HEK293T (cell line): ENCODE results near the gene PCDH9.

ENCODE experiments used
- CTCF ChIA-PET: fragments of 350-600 bp; formaldehyde crosslinking; extraction: SDS; loops from one replicate; lab custom pipeline; 2021; ENCODE audit warnings: antibody characterized with exemption, inconsistent platforms; lab: Yijun Ruan, JAX
- POLR2A ChIA-PET: fragments of 350-600 bp; formaldehyde crosslinking; extraction: SDS; loops from one replicate; lab custom pipeline; 2020; ENCODE audit warnings: antibody characterized with exemption, inconsistent platforms; lab: Yijun Ruan, JAX
- DNase-seq: peaks from one replicate; pipeline ENCODE4 v3.0.0; 2012; ENCODE audit warnings: mixed read lengths; ENCODE audit errors: extremely low spot score
- ARNT ChIP-seq: fragments of 450-650 bp; IDR thresholded peaks from 2 replicates; pipeline ENCODE4 v1.6.1; 2017; ENCODE audit warnings: mild to moderate bottlenecking
- BHLHE40 ChIP-seq: fragments of 450-650 bp; IDR thresholded peaks from 2 replicates; pipeline ENCODE4 v1.6.1; 2016; ENCODE audit warnings: mild to moderate bottlenecking, moderate library complexity, borderline replicate concordance
- CTBP1 ChIP-seq: fragments of 450-650 bp; IDR thresholded peaks from 2 replicates; pipeline ENCODE4 v1.6.1; 2016; ENCODE audit warnings: borderline replicate concordance
- ELF4 ChIP-seq: fragments of 450-650 bp; IDR thresholded peaks from 2 replicates; pipeline ENCODE4 v1.6.1; 2017; ENCODE audit warnings: antibody characterized with exemption
- FOXA1 ChIP-seq: fragments of 450-650 bp; IDR thresholded peaks from 2 replicates; pipeline ENCODE4 v1.6.1; 2016; ENCODE audit warnings: mild to moderate bottlenecking
- FOXK2 ChIP-seq: fragments of 450-650 bp; IDR thresholded peaks from 2 replicates; pipeline ENCODE4 v1.6.1; 2016; ENCODE audit warnings: mild to moderate bottlenecking
- FOXM1 ChIP-seq: fragments of 450-650 bp; IDR thresholded peaks from 2 replicates; pipeline ENCODE4 v1.6.1; 2017; ENCODE audit warnings: mild to moderate bottlenecking, borderline replicate concordance
- HDGF ChIP-seq: fragments of 450-650 bp; IDR thresholded peaks from 2 replicates; pipeline ENCODE4 v1.6.1; 2017; ENCODE audit warnings: antibody characterized with exemption, borderline replicate concordance
- L3MBTL2 ChIP-seq: fragments of 450-650 bp; conservative IDR thresholded peaks from 2 replicates; pipeline ENCODE4 v1.6.1; 2016; ENCODE audit warnings: mild to moderate bottlenecking
- LEF1 ChIP-seq: fragments of 450-650 bp; IDR thresholded peaks from 2 replicates; pipeline ENCODE4 v1.6.1; 2017; ENCODE audit warnings: mild to moderate bottlenecking, borderline replicate concordance
- NFRKB ChIP-seq: fragments of 450-650 bp; IDR thresholded peaks from 2 replicates; pipeline ENCODE4 v1.6.1; 2016; ENCODE audit warnings: mild to moderate bottlenecking, moderate library complexity
- PKNOX1 ChIP-seq: fragments of 450-650 bp; IDR thresholded peaks from 2 replicates; pipeline ENCODE4 v1.6.1; 2016
- SP1 ChIP-seq: fragments of 450-650 bp; IDR thresholded peaks from 2 replicates; pipeline ENCODE4 v1.6.1; 2017
- SUZ12 ChIP-seq: fragments of 450-650 bp; IDR thresholded peaks from 2 replicates; pipeline ENCODE4 v1.6.1; 2016; ENCODE audit warnings: mild to moderate bottlenecking
- TARDBP ChIP-seq: fragments of 450-650 bp; IDR thresholded peaks from 2 replicates; pipeline ENCODE4 v1.6.1; 2016
- ZNF384 ChIP-seq: fragments of 450-650 bp; IDR thresholded peaks from 2 replicates; pipeline ENCODE4 v1.6.1; 2016

PCDH9 gene

GRCh38 chr13:66849706-66850105 is 380.4 kb downstream of the PCDH9 start:
- DNase-seq: no peak
- CTCF ChIA-PET: interaction anchor here (0.8 kb wide), 1 partner anchor 144 kb away, joined by 3 read pairs; no protein-coding TSS in a partner anchor
- POLR2A ChIA-PET: interaction anchor here (0.7 kb wide), 1 partner anchor 39 kb away, joined by 3 read pairs; no protein-coding TSS in a partner anchor
- TF ChIP-seq FOXM1 (no peak), ZNF384 (no peak), HDGF (no peak), SP1 (no peak), NFRKB (no peak), PKNOX1 (no peak), CTBP1 (no peak), FOXK2 (no peak), BHLHE40 (no peak), LEF1 (no peak), TARDBP (no peak)

GRCh38 chr13:66847541-66847940 is 382.6 kb downstream of the PCDH9 start:
- ChIA-PET CTCF (no interaction called here), POLR2A (no interaction called here)
- no peak for DNase-seq
- TF ChIP-seq BHLHE40 (no peak), HDGF (no peak), FOXA1 (no peak), SP1 (no peak), ZNF384 (no peak), FOXM1 (no peak), NFRKB (no peak), L3MBTL2 (no peak), CTBP1 (no peak), SUZ12 (no peak), ARNT (no peak), FOXK2 (no peak), LEF1 (no peak), TARDBP (no peak), PKNOX1 (no peak), ELF4 (no peak)

GRCh38 chr13:66845393-66845792 is 384.7 kb downstream of the PCDH9 start:
- POLR2A ChIA-PET: no interaction called here

GRCh38 chr13:66844933-66845332 is 385.2 kb downstream of the PCDH9 start:
- ChIA-PET CTCF (no interaction called here), POLR2A (no interaction called here)
- DNase-seq: no peak
- TF ChIP-seq SP1 (no peak), FOXM1 (no peak), FOXK2 (no peak), FOXA1 (no peak), NFRKB (no peak), BHLHE40 (no peak), PKNOX1 (no peak), TARDBP (no peak), ARNT (no peak), CTBP1 (no peak)

More at GRCh38 chr13:66845393-66845792, 384.7 kb downstream of the PCDH9 start:
- DNase-seq: no peak
- CTCF ChIA-PET: interaction anchor here (1.2 kb wide), 1 partner anchor 9 kb away, joined by 3 read pairs; no protein-coding TSS in a partner anchor
- no peak for TF ChIP-seq NFRKB
- no peak for TF ChIP-seq ZNF384
- TF ChIP-seq LEF1: no peak
- no peak for TF ChIP-seq CTBP1
- TF ChIP-seq SP1: no peak
- TF ChIP-seq FOXK2: no peak
- no peak for TF ChIP-seq BHLHE40
- TF ChIP-seq FOXA1: no peak
- no peak for TF ChIP-seq FOXM1
- TF ChIP-seq SUZ12: no peak
- no peak for TF ChIP-seq ARNT
- TF ChIP-seq TARDBP: no peak
- TF ChIP-seq PKNOX1: no peak
- TF ChIP-seq HDGF: no peak
- TF ChIP-seq ELF4: no peak
- no peak for TF ChIP-seq L3MBTL2

GRCh38 chr13:66842766-66843165 is 387.4 kb downstream of the PCDH9 start:
- CTCF ChIA-PET: interaction anchor here (0.6 kb wide), 1 partner anchor 48 kb away, joined by 8 read pairs; no protein-coding TSS in a partner anchor
- POLR2A ChIA-PET: no interaction called here
- no peak for DNase-seq
- no peak for TF ChIP-seq ARNT
- TF ChIP-seq FOXA1: no peak
- TF ChIP-seq FOXM1: no peak
- TF ChIP-seq LEF1: no peak
- TF ChIP-seq HDGF: no peak
- TF ChIP-seq ZNF384: no peak
- TF ChIP-seq FOXK2: no peak
- TF ChIP-seq SP1: no peak
- TF ChIP-seq ELF4: no peak
- no peak for TF ChIP-seq SUZ12
- no peak for TF ChIP-seq NFRKB
- no peak for TF ChIP-seq BHLHE40
- no peak for TF ChIP-seq PKNOX1
- TF ChIP-seq CTBP1: no peak
- no peak for TF ChIP-seq L3MBTL2
- no peak for TF ChIP-seq TARDBP
